ENCODE results near the gene RBM38.
"Not testable (repeated sequence)": the region's sequence is repeated elsewhere in the genome, so short reads cannot be mapped to it uniquely, and the experiment has no call there.

The RBM38 gene

DNA sequence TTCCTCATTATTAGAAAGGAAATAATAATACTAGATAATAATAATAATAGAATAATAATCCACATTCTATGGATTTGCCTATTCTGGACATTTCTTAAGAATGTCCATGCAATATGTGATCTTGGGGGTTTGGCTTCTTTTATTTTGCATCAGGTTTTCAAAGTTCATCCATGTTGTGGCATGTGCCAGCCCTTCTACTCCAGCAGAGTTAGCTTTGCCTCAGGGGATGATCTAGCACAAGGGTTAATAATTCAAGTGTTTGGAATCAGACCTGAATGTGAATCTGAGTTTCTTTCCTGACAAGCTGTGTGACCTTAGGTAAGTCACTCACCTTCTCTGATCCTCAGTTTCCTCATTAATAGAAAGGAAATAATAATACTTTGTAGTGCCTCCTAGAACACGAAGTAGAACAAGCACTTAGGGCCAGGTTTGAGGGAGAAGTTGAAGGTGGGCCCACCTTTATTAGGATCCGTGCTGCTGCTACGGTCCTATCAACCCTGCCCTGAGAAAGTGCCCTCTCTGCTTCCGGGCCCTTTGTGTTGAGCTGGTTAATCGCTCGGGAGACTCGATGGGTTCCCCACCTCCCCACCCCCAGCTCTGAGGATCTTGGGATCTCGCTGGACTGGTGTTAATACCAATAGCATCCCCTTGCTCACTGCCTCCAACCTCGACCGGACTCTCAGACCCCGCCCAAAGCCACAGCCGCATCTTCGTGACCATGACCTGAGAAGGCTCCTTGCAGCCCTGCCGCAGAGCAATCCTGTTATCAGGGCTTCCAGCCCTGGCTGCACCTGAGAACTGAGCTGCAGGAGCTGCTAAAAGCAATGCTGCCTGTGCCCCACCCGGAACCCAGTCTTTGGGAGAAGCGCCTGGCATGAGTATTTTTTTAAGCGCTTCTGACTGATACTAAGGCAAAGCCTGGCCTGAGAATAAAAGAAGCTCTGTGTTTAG, 26.9 kb downstream of the RBM38 start:
- no peak for DNase-seq (ENCODE audit: low spot score)

DNA sequence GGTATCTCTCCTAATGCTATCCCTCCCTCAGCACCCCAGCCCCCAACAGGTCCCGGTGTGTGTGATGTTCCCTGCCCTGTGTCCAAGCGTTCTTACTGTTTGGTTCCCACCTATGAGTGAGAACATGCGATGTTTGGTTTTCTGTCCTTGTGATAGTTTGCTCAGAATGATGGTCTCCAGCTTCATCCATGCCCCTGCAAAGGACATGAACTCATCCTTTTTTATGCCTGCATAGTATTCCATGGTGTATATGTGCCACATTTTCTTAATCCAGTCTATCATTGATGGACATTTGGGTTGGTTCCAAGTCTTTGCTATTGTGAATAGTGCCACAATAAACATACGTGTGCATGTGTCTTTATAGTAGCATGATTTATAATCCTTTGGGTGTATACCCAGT, 28.3 kb downstream of the RBM38 start:
- not testable (repeated sequence) for DNase-seq (ENCODE audit: low spot score)

DNA sequence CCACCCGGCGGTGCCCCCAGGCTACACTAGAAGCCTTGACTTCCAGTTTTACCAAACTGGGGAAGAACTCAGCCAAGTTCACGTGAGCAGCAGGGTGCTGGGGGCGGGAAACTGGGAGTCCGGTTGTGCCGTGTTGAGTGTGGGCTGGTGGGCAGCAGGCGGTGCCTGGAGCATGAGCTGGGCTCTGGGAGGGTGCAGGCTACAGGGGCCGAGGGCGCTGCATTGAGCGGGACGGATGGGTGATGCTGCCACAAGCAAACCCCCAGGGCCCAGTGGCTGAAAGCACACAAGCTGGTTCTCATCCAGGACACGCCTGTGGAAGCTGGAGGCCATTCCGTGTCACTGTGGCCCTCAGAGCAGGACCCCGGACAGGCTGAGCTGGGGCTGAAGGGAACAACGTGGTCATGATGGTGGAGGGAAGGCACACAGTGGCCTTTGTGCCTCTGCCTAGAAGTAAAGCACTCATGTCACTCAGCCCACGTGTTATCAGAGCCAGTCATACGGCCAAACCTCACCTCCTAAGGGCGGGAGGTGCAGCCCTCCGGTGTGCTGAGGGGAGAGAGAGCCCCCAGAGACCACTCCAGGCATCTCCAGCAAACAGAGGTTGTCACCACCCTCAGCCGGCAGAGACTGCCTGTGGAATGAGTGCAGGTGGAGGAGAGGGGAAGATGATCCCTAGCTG, 29.5 kb downstream of the RBM38 start:
- no peak for DNase-seq (ENCODE audit: low spot score)

DNA sequence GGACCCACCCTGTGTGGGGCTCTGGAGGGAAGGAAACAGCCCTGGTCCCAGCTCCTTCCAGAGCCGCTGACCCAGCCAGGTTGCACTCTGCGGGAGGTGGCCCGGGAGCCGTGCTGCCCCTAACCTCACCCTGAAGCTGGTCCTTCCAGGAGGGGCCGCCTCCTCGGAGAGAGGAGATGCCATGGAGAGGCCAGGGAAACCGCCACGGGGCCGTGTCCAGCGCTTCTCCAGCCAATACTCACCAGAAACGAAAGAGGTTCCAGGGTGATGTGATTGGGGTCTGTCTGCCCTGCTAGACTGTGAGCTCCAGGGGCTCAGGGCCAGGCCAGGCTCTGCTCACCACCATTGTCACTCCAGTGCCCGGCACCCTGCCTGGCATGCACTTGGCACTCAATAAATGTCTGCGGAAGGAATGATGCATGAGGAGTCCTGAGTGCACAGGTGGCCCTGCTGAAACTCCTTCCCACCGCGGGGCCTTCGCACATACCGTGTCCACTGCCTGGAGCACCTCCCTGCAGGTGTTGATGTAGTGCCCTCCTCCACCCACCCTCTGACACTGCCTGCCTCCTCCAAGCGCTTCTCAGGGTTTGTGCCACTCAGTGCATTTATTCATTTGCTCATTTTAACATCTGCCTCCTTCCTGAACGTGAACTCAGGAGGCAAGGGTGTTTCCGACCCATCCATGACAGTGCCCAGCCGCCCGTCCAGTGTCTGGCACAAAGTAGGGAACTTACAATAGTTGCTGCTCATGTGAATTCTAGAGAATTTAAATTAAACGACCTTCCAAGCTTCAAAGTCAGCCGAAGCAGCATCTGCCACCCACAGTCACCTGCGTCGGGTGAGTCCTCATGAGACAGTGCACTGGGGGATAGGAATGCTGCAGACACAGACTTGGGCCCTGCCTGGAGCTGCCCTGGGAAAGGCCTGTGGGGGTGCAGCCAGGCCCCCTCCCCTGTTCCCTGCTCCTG, 30.3 kb downstream of the RBM38 start:
- no peak for DNase-seq (ENCODE audit: low spot score)

DNA sequence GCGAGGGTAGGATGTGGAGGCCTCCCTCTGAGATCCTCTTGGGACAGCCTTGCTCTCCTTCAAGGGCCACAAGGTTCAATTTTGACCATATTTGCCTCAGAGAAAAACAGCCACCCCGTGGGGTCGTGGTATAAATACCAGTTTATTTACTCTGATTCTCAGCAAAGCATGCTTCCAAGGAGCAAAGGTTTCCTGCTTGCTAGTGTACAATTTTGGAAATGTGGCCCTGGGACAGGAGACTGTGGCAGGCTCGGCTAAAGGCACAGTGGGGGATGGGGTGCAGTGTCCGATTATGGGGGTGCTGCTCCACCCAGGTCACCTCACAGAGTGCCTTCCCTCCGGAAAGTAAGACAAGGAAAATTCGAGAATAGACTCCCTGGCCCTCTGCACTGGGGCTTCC, 31.1 kb downstream of the RBM38 start:
- no peak for DNase-seq (ENCODE audit: low spot score)

DNA sequence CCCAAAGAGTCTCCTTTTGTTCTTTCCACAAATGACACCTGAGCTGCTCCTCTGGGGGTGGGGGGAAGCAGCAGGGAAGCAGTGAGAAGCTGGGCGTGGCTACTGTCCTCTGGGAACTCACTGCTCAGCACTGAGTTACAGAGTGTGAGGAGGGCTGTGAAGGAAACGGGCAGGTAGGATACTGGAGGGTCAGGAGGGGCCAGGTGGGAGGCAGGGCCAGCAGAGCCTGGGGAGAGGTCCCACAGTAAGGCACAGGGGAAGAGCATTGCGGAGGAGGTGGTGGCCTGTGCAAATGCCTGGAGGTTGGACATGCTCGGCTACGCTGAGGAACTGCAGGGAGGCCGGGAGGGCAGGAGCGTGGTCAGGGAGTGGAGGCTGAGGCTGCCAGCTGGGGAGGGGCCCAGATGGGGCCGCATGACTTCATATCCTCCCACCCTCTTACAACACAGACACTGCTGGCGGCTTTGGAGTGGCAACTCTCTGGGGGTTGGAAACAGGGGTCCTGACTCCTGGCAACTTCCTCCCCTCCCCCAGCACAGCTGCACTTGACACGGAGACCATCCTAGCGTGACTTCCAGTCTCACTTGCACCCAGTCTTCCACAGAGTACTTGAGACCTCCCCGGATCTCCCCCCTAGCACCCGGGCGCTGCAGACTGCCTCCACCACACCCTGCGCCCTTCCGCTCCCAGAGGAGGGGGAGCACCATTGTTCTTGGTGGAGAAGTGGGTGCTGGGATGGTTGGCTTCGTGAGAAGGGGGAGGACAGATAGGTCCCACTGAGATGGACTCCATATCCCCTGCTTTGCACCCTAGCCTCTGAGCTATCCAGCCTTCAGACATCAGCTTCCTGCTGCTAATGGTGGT, 34.2 kb downstream of the RBM38 start:
- DNase-seq (ENCODE audit: low spot score) = no peak

DNA sequence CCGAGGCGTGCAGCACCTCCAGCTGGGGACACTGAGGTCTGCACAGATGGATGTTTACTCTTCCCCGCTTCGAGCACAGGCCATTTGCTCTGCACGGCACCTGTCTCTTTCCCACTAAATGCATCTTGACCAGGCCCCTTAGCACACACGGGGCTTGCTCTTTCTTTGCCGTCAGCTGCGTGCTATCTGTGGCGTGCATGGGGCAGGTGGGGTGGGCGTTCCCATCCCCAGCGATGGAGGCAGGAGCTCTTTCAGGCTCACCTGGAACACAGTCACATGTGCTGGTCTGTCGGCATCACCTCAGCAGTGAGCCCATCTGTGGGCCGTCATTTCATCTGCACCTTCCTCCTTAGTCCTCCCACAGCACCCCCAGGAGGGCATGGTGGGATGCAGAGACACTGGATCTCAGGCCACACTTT, 35.1 kb downstream of the RBM38 start:
- no peak for DNase-seq (ENCODE audit: low spot score)

DNA sequence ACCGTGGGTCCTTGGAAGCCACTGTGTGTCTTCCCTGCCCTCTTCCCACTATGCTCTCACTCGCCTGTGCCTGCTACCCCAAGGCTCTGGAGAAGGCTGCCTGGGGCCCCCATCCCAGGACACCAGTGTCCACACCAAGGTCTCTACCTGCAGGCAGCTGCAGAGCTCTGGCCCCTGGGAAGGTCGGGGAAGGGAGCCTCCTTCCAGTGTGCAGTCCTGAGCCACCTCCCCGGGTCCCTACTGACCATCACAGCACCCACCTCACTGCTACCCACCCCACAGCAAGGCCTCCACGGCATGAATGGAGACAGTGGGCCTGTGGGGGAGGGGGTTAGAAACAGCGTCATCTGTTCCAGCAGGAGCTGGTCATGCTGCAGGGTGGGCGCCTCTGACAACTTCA, 35.6 kb downstream of the RBM38 start:
- DNase-seq (ENCODE audit: low spot score) = no peak

GRCh38 chr20:57428324-57429158, 37.3 kb downstream of the RBM38 start:
- DNase-seq (ENCODE audit: low spot score) = no peak

DNA sequence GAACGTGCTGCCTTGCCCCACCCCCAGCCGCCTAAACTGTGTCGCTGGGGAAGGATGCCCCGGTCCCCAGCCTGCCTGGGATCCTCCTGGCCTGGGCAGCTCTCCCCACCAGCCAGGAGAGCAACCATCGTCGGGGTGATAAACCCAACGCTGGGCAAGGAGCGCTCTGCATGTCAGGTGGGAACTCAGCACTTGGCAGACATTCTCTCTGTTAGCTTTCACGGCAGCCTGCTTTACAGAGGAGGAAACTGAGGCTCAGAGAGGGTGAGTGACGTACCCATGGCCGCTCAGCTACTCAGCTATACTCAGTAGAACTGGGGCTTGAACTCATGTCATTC, 37.9 kb downstream of the RBM38 start:
- no peak for DNase-seq (ENCODE audit: low spot score)

- DNase-seq (ENCODE audit: low spot score) = no peak
These were observed 38.5 kb downstream of the RBM38 start for GRCh38 chr20:57429580-57430200.

DNA sequence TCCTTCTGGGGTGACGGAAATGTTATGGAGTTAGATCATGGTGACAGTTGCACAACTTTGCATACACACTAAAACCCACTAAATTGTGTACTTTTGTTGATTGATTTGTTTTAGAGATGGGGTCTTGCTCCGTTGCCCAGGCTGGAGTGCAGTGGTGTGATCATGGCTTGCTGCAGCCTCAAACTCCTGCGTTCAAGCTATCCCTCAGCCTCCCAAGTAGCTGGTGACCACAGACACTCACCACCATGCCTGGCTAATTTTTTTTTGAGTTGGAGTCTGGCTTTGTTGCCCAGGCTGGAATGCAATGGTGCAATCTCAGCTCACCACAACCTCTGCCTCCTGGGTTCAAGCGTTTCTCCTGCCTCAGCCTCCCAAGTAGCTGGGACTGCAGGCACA, 39.0 kb downstream of the RBM38 start:
- not testable (repeated sequence) for DNase-seq (ENCODE audit: low spot score)

DNA sequence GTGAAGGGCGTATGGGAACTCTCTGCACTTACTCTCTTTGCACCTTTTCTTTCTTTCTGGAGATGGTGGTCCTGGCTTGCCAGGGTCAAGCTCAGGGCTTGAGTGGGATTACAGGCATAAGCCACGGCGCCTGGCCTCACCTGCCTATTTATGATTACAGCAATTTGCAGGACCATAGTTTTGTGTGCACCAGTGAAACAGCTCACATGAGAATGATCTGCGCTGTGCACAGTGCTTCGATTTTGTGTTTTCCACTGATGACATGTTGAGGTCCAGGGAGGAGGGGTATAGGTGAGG, 40.3 kb downstream of the RBM38 start:
- no peak for DNase-seq (ENCODE audit: low spot score)

DNA sequence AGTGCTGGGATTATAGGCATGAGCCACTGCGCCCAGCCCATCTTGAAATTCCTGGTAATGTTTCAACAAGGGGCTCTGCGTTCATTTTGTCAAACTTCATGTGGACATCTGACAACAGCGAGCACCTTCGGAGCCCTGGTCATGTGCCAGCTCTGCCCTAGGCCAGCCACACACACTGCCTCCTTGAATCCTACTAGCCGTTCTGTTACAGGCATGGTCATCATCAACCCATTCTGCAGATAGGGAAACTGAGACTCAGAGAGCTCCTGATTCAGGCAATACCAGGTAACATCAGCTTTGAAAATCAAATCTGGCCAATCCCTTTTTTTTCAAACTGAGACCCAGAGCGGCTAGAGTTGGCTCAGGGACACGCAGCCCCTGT, 41.3 kb downstream of the RBM38 start:
- no peak for DNase-seq (ENCODE audit: low spot score)

DNA sequence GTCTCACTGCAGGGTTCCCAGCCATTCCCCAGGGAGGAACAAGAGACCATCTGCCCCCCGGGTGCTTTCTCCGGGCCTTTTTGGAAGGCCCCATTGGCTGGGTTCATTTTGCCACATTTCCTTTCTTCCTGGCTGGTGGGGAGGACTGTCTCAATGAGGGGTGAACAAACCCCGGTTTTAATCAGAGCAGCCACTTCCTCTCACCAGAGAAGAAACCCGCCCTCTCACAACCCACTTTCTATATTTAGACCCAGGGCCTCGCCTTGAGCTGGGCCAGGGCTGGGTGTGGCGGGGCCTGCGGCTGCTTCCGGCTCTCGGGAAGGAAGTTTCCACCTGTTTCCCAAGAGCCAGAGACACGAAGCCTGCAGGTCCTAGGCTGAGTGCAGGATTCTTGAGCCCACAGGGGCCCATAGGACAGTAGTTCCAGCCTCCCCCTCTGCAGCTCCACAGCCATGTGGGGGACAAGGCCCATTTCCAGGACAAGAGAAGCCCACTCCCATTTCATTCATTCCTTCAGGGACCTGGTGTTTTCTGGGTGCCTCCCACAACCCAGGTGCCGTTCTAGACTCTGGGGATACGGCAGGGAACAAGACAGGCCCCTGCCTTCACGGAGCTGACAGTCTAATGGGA, 41.8 kb downstream of the RBM38 start:
- DNase-seq (ENCODE audit: low spot score) = no peak

DNA sequence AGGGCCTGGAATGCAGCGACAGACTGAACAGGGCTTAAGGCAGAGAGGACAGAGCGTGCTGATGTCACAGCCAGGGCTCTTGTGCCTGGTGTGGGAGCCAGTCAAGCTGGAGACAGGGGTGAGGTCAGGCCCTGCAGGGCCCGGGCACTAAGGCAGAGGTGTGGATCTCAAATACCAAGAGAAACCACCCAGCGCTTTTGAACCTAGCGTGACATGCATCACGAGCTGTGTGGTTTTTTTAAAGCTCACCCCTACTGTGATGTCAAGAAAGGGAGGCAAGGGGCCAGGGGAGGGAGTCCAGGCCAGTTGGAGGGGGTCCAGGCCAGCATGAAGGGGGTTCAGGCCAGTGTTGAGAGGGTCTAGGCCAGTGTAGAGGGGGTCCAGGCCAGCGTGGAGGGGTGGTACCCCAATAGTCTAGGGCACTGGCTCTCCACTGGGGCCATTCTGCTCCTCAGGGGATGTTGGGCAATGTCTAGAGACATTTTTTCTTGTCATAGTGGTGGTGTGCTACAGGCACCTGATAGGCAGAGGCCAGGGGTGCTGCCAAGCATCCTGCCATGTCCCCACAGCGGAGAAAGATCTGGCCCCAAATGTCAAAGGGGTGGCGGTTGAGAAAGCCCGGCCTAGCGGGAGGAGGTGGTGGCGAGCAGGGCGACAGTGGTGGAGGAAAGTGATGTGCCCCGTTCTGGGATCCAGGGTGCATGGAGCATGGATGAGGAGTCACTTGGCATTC, 42.6 kb downstream of the RBM38 start:
- DNase-seq (ENCODE audit: low spot score) = no peak

- no peak for DNase-seq (ENCODE audit: low spot score)
These were observed 43.1 kb downstream of the RBM38 start for GRCh38 chr20:57434390-57434700.

GRCh38 chr20:57435105-57435497, 43.9 kb downstream of the RBM38 start:
- no peak for DNase-seq (ENCODE audit: low spot score)

- DNase-seq (ENCODE audit: low spot score) = no peak
These were observed 44.5 kb downstream of the RBM38 start for GRCh38 chr20:57435498-57436222.

Measured in HuH-7 (cell line).